HG03060 (cell line): ENCODE measurements around the gene GOLGA6B.
"Not testable (repeated sequence)": the region's sequence is repeated elsewhere in the genome, so short reads cannot be mapped to it uniquely, and the experiment has no call there.

Experiments used
- ATAC-seq: cut with Tn5 transposase; IDR thresholded peaks from one replicate; pipeline ENCODE4 v1.9.1; 2021; ENCODE audit warnings: low read depth, moderate number of reproducible peaks; ENCODE audit not compliant: unreplicated experiment

The GOLGA6B gene, protein sequence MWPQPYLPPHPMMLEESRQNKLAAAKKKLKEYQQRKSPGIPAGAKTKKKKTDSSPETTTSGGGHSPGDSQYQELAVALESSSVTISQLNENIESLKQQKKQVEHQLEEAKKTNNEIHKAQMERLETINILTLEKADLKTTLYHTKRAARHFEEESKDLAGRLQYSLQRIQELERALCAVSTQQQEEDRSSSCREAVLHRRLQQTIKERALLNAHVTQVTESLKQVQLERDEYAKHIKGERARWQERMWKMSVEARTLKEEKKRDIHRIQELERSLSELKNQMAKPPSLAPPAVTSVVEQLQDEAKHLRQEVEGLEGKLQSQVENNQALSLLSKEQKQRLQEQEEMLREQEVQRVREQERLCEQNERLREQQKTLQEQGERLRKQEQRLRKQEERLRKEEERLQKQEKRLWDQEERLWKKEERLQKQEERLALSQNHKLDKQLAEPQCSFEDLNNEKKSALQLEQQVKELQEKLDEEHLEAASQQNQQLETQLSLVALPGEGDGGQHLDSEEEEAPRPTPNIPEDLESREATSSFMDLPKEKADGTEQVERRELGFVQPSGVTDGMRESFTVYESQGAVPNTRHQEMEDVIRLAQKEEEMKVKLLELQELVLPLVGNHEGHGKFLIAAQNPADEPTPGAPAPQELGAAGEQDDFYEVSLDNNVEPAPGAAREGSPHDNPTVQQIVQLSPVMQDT

GRCh38 chr15:72654397-72654796 is at the start of gene GOLGA6B:
Gene GOLGA6B (plus strand): TSS chr15:72654697. CDS start chr15:72654738, 41 bp downstream.
- ATAC-seq = not testable (repeated sequence)

DNA sequence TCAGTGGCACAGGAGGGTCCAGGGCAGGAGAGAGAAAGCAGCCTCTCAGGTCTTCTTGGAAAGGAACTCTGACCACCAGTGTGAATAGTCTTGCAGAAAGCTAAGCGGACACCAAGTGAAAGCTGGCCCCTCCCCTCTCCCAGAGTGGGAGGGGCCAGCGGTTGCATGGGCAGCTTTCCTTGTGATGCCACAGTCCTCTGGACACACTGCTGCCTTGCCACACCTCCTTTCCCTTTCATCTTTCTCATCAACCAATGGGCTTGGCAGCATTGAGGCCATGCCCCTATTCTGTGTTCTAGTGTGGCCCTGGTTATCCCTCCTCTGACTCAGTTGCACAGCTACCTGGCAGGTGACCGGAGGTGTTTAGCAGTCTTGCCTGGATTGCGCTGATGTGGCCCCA is 49.7 kb upstream of the GOLGA6B start:
- no peak for ATAC-seq

- ATAC-seq = not testable (repeated sequence)
These were observed 46.4 kb upstream of the GOLGA6B start for GRCh38 chr15:72608084-72608483.

DNA sequence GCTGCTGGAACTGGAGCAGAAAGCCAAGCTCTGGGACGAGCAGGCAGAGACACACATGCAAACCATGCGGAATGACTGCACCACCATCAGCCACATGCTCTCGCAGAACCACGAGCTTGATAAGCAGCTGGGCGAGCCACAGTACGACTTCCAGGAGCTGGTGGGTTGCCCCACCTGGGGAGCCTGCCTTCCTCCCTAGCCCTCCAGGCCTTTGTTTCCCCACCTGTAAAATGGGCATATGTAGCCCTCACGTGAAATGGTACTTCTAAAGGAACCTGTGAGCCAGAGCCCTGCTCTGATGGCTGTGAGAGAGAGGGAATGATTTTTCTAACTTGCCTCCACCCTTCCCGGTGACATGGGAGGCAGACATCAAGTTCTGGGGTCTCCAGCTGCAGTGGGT is 44.6 kb upstream of the GOLGA6B start:
- ATAC-seq = no peak

DNA sequence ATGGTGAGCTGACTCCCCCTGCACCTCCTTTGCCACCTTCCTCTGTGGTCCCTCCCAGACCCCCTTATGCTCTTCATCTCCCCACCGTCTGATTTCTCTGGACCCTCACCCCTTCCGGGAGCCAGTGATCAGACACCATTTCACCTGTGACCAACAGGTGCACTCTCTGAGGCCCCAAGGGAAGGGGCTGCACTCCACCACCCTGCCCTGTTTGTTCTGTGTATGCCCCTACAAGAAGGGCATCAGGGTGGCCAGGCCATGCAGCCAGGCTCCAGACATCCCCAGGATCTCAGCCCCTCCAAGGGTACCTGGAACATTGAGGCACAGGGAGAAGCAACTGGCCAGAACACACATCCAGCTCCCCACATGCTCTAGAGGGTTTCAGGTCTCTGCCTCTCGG is 42.2 kb upstream of the GOLGA6B start:
- ATAC-seq = not testable (repeated sequence)

- ATAC-seq = no peak
These were observed 39.5 kb upstream of the GOLGA6B start for GRCh38 chr15:72614810-72615532.

DNA sequence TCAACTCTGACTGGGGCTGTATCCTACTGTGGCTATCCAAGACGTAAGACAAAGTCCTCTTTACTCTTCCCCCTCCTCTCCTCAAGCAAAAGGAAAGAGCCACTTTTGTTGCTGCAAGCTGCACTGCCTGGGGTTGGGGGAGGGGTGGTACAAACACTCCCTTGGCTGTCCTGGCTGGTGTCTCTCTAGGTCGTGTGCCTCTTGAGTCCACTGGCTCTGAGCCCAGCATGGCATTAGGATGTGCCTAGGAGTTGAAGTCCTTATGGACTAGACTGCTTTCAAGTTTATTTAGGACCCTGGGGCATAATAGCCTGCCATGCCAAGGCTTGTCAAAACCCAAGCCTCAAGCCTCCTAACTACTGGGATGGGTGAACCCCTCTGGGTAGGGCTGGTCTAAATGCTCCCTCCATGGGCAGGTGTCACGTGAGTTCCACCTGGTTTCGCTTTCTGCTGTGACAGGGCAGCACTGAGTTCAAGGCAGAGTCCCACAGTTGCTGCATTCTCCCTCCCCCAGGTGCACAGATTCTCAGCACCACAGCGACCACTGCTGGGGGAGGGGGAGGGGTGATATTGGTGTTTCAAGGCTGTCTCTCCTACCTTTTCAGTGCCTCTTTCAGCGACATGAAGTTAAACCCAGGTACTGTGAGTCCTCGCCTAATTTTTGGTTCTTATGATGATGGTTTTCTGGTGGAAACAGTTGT is 38.8 kb upstream of the GOLGA6B start:
- not testable (repeated sequence) for ATAC-seq

DNA sequence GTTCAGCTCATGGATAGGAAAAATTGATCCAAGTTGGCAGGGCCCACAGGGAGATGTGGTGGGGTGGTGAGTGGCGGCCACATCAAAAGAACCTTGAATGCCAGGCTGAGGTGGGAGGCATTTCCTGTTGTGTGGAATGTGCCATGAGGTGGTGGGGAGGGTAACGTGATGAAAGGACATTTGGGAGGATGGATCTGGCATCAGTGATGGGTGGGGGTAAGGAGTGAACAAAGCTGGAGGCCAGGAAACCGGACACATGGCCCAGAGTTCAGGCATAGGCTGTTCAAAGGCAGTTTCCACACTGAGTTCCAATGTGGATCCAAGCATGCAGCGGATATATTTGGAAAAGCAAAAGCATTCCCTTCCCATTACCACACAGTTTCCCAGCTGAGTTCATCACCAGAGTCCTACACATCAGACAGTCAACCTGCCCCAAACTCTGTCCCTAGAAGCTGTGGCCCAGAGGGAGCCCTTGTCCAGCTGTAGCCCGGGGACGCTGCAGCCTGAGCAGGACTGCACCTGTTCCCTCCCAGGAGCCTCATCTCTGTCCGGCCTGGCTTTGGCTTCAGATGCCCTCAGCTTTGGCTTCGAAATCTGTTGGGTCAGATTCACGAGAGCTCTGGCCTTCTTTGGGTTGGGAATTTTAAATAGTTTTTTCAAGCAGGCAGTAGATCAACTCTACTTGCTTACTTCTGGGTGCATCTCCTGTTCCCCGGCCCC is 37.8 kb upstream of the GOLGA6B start:
- ATAC-seq = no peak

- not testable (repeated sequence) for ATAC-seq
These were observed 30.6 kb upstream of the GOLGA6B start for GRCh38 chr15:72623854-72624253.

GRCh38 chr15:72626153-72626552 is 28.3 kb upstream of the GOLGA6B start:
- ATAC-seq = not testable (repeated sequence)

- ATAC-seq = not testable (repeated sequence)
These were observed 26.0 kb upstream of the GOLGA6B start for GRCh38 chr15:72628249-72629067.

- not testable (repeated sequence) for ATAC-seq
These were observed 25.4 kb upstream of the GOLGA6B start for GRCh38 chr15:72629068-72629570.

- ATAC-seq = not testable (repeated sequence)
These were observed 17.8 kb upstream of the GOLGA6B start for GRCh38 chr15:72636519-72637282.

GRCh38 chr15:72639759-72640483 is 14.6 kb upstream of the GOLGA6B start:
- not testable (repeated sequence) for ATAC-seq

DNA sequence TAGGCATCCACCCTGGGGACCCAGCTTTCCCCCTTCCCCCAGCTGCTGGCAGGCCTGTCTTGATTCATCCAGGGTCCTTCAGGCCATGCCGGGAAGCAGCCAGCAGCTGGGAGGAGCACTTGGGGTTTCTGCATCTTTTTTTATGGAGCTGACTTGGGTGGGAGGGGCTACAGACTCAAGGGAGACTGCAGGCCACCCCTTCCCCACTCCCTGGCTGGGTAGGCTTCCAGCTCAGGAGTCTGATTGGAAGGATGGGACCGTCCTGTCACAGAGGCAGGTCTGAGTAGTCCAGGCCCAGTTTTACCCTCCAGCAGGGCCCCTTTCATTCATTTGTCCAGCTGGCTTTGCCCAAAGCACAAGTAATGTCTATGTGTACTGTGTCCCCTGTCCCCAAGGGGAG is 12.2 kb upstream of the GOLGA6B start:
- ATAC-seq = not testable (repeated sequence)

GRCh38 chr15:72648631-72649253 is 5.8 kb upstream of the GOLGA6B start:
- ATAC-seq = not testable (repeated sequence)

DNA sequence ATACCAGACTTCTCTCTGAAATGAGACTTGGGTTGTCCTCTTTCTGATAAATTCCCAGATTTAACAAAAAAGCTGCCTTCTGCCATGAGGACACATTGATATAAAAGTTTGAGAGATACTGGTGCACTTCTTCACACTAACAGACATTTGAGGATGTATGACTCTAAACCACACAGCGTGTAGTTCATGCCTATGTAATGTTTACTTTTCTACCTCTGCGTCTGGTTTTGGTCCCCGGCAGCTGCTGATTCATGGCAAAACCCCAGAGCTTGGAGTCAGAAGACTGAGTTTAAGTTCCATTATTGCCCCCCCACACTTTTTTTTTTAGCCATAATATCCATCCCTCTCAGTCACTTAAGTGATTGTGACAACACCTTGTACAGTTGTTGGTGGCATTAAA is 1.5 kb downstream of the GOLGA6B start:
- ATAC-seq = not testable (repeated sequence)
